Brain microvascular endothelial cell (primary cell): Measurements from ENCODE around the gene GDAP1L1.
"Not testable (repeated sequence)": the region's sequence is repeated elsewhere in the genome, so short reads cannot be mapped to it uniquely, and the experiment has no call there.

Source experiments
- DNase-seq: peaks from one replicate; pipeline ENCODE4 v3.0.0-alpha.2; 2020
- H3K27ac ChIP-seq: fragments of 250-450 bp; sonication (Bioruptor Pico); 2 replicates; pipeline ENCODE4 v1.5.1; 2020; ENCODE audit warnings: mild to moderate bottlenecking, moderate library complexity
- H3K27me3 ChIP-seq: fragments of 250-450 bp; sonication (Bioruptor Pico); replicated peaks from 2 replicates; pipeline ENCODE4 v1.5.1; 2020; ENCODE audit warnings: mild to moderate bottlenecking
- H3K36me3 ChIP-seq: fragments of 250-450 bp; sonication (Bioruptor Pico); replicated peaks from 2 replicates; pipeline ENCODE4 v1.5.1; 2020; ENCODE audit warnings: mild to moderate bottlenecking
- H3K4me3 ChIP-seq: 2 replicates; pipeline ENCODE4 v1.5.1; 2011; ENCODE audit warnings: low read depth, mild to moderate bottlenecking, control low read depth, low read length, moderate library complexity
- CTCF ChIP-seq: IDR thresholded peaks from 2 replicates; pipeline ENCODE4 v1.5.1; 2011; ENCODE audit warnings: low read depth, mild to moderate bottlenecking, moderate library complexity, low read length, control low read depth, inconsistent platforms; ENCODE audit errors: missing control alignments
- in situ Hi-C: cut with HindIII; loops from 2 replicates; pipeline ENCODE4 v1.10.0; 2017; ENCODE audit warnings: low sequenced_read_pairs, low pct_ligation_motif_present

Gene GDAP1L1

GRCh38 chr20:44297721-44298120 lies 50.6 kb downstream of the GDAP1L1 start:
- TF ChIP-seq CTCF, result no peak
- in situ Hi-C loops, result no loop called here
- no peaks in the 10 kb centered on the region for H3K27me3 ChIP-seq
- no peaks in the 10 kb centered on the region for H3K36me3 ChIP-seq
- H3K27ac ChIP-seq, result no peak overlapping the region
- DNase-seq, result no peak
- H3K4me3 ChIP-seq, result no peak overlapping the region

GRCh38 chr20:44299011-44299535 lies 52.0 kb downstream of the GDAP1L1 start:
- in situ Hi-C loops, DNase-seq, H3K27me3 ChIP-seq: not testable (repeated sequence)

GRCh38 chr20:44301285-44301684 lies 54.2 kb downstream of the GDAP1L1 start:
- Histone ChIP-seq H3K27ac (no peak overlapping the region), H3K27me3 (no peaks in the 10 kb centered on the region), H3K36me3 (no peaks in the 10 kb centered on the region), H3K4me3 (no peak overlapping the region)
- TF ChIP-seq CTCF, result no peak
- in situ Hi-C loops, result no loop called here
- DNase-seq, result no peak

More at GRCh38 chr20:44299011-44299535, 52.0 kb downstream of the GDAP1L1 start:
- not testable (repeated sequence) for H3K36me3 ChIP-seq, H3K4me3 ChIP-seq, H3K27ac ChIP-seq

GRCh38 chr20:44302026-44302669 lies 55.0 kb downstream of the GDAP1L1 start:
- H3K27ac ChIP-seq, result no peak overlapping the region
- in situ Hi-C loops, result no loop called here
- no peaks in the 10 kb centered on the region for H3K27me3 ChIP-seq
- no peak for TF ChIP-seq CTCF
- no peak for DNase-seq
- H3K4me3 ChIP-seq, result no peak overlapping the region
- H3K36me3 ChIP-seq, result no peaks in the 10 kb centered on the region

- in situ Hi-C loops, result no loop called here
- TF ChIP-seq CTCF, result no peak
- H3K36me3 ChIP-seq, result no peaks in the 10 kb centered on the region
Observed at GRCh38 chr20:44302736-44303135, 55.6 kb downstream of the GDAP1L1 start.

GRCh38 chr20:44304383-44304782 lies 57.3 kb downstream of the GDAP1L1 start:
- no peaks in the 10 kb centered on the region for H3K36me3 ChIP-seq
- no peak for TF ChIP-seq CTCF
- no peak for DNase-seq
- in situ Hi-C loops, result no loop called here
- H3K27me3 ChIP-seq, result no peaks in the 10 kb centered on the region
- no peak overlapping the region for H3K4me3 ChIP-seq
- no peak overlapping the region for H3K27ac ChIP-seq

More at GRCh38 chr20:44302736-44303135, 55.6 kb downstream of the GDAP1L1 start:
- H3K27me3 ChIP-seq, result no peaks in the 10 kb centered on the region
- no peak overlapping the region for H3K27ac ChIP-seq
- no peak overlapping the region for H3K4me3 ChIP-seq
- DNase-seq, result no peak
